D721Med (cell line): ENCODE measurements around the gene PPP1R16B.
"Not testable (repeated sequence)": the region's sequence is repeated elsewhere in the genome, so short reads cannot be mapped to it uniquely, and the experiment has no call there.

Source experiments
- DNase-seq: peaks from one replicate; pipeline ENCODE4 v3.0.0; 2011; ENCODE audit warnings: low spot score; ENCODE audit not compliant: insufficient read length
- FAIRE-seq: peaks from 2 replicates; lab custom pipeline; 2011; peaks lifted over from hg19 to GRCh38; lab: Jason Lieb, UNC
- CTCF ChIP-seq: IDR thresholded peaks from 2 replicates; pipeline ENCODE4 v1.5.1; 2012; ENCODE audit warnings: mild to moderate bottlenecking, control low read depth; ENCODE audit not compliant: insufficient read depth; ENCODE audit errors: missing control alignments

PPP1R16B gene

GRCh38 chr20:38952153-38952552 lies 146.7 kb downstream of the PPP1R16B start:
- TF ChIP-seq CTCF, result no peak
- no peak for FAIRE-seq
- DNase-seq, result no peak

GRCh38 chr20:38953630-38954340 lies 148.3 kb downstream of the PPP1R16B start:
- no peak for FAIRE-seq
- TF ChIP-seq CTCF, result no peak
- no peak for DNase-seq

GRCh38 chr20:38957235-38957876 lies 151.9 kb downstream of the PPP1R16B start:
- no peak for DNase-seq
- TF ChIP-seq CTCF, result no peak
- FAIRE-seq, result no peak

GRCh38 chr20:38957915-38958485 lies 152.5 kb downstream of the PPP1R16B start:
- FAIRE-seq (no peak), DNase-seq (no peak)
- no peak for TF ChIP-seq CTCF

- not testable (repeated sequence) for FAIRE-seq
Measured at GRCh38 chr20:38960187-38960687, 154.7 kb downstream of the PPP1R16B start.

GRCh38 chr20:38961530-38962043 lies 156.1 kb downstream of the PPP1R16B start:
- DNase-seq, result no peak
- TF ChIP-seq CTCF, result no peak
- no peak for FAIRE-seq

More at GRCh38 chr20:38960187-38960687, 154.7 kb downstream of the PPP1R16B start:
- DNase-seq, result not testable (repeated sequence)

- no peak for FAIRE-seq
- peak; percentile 75 for DNase-seq
- TF ChIP-seq CTCF, result peak; percentile 24
Measured at GRCh38 chr20:38962044-38962927, 156.8 kb downstream of the PPP1R16B start, which contains the start of gene DHX35. Gene DHX35 (plus strand): TSS chr20:38962344. CDS start chr20:38962368, 24 bp downstream.
